ENCODE results near the gene GLI3. TPM values are rescaled to one million over a fixed set of nuclear protein-coding genes. Genes with fewer than 3 reads are reported as not detected.

Gene GLI3
- polyA plus RNA-seq, 2 of the 4 experiments (the other 2 are of a cell fraction), result 0.09 TPM; not detected in 1

DNA sequence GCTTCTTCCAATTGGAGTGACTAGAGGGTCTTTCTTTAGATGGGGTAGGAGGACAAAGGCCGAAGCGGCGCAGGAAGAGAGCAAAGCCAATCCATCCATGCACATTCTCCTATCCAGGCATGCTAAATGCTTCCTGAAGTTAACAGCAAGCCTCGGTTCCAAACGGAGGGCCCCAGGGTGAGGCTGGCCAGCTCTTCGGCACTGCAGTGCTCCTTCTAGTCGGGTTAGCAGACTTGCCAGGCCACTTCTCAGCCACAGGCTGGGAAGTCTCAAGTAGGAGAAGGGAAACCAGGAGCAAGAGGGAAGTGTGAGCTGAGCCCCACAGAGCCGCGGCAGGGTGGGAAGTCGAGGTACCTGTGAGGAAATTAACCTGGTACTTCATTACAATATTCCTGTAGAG lies 280.3 kb downstream of the GLI3 start:
- H3K4me3 ChIP-seq, result no peak overlapping the region
- H3K27ac ChIP-seq, result no peak overlapping the region
- no peaks in the 10 kb centered on the region for H3K9me3 ChIP-seq
- ATAC-seq, result no peak
- no peak for FAIRE-seq
- ChIA-PET CTCF (interaction anchor here (1.0 to 1.5 kb wide), 3 partner anchors 14 to 20 kb away, joined by 3 to 8 read pairs (median 4); no protein-coding TSS in a partner anchor), POLR2A (no interaction called here)
- H3K4me1 ChIP-seq, result peaks cover 10% of the 10 kb centered on the region; the same call in 2 of the 3 replicates
- DNase-seq (ENCODE audit: low read depth in 1 of 2, low spot score in 1 of 2), result no peak
- TF ChIP-seq JUN (IDR thresholded peaks at IDR 0.05), result no peak
- no peak for TF ChIP-seq HOXB13 (CRISPR knock-in tag; IDR thresholded peaks at IDR 0.05; ENCODE audit: low read depth)
- TF ChIP-seq KDM5A (IDR thresholded peaks at IDR 0.05), result no peak
- no peak for TF ChIP-seq EP300 (IDR thresholded peaks at IDR 0.05)
- TF ChIP-seq NFE2L2 (conservative IDR thresholded peaks at IDR 0.05; ENCODE audit: low read length), result no peak
- TF ChIP-seq ATOH8 (CRISPR knock-in tag; IDR thresholded peaks at IDR 0.05; ENCODE audit: low read depth), result no peak
- TF ChIP-seq SMC3 (IDR thresholded peaks at IDR 0.05), result no peak
- no peak for TF ChIP-seq ZSCAN20 (CRISPR knock-in tag; IDR thresholded peaks at IDR 0.05)
- TF ChIP-seq MYC (IDR thresholded peaks at IDR 0.05; ENCODE audit: borderline replicate concordance, low read length), result no peak
- no peak for TF ChIP-seq HDAC2 (IDR thresholded peaks at IDR 0.05)
- no peak for TF ChIP-seq POLR2A (IDR thresholded peaks at IDR 0.05; ENCODE audit: low read length)
- TF ChIP-seq FOXS1 (CRISPR knock-in tag; IDR thresholded peaks at IDR 0.05), result no peak
- no peak for TF ChIP-seq REST (IDR thresholded peaks at IDR 0.05)
- TF ChIP-seq RCOR1 (IDR thresholded peaks at IDR 0.05; ENCODE audit: low read depth, low read length), result no peak
- TF ChIP-seq, protein P1, sequence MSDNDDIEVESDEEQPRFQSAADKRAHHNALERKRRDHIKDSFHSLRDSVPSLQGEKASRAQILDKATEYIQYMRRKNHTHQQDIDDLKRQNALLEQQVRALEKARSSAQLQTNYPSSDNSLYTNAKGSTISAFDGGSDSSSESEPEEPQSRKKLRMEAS (IDR thresholded peaks at IDR 0.05), result no peak
- TF ChIP-seq, protein P2, sequence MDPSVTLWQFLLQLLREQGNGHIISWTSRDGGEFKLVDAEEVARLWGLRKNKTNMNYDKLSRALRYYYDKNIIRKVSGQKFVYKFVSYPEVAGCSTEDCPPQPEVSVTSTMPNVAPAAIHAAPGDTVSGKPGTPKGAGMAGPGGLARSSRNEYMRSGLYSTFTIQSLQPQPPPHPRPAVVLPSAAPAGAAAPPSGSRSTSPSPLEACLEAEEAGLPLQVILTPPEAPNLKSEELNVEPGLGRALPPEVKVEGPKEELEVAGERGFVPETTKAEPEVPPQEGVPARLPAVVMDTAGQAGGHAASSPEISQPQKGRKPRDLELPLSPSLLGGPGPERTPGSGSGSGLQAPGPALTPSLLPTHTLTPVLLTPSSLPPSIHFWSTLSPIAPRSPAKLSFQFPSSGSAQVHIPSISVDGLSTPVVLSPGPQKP (IDR thresholded peaks at IDR 0.05; ENCODE audit: low read depth, low read length), result no peak
- TF ChIP-seq, protein P3, sequence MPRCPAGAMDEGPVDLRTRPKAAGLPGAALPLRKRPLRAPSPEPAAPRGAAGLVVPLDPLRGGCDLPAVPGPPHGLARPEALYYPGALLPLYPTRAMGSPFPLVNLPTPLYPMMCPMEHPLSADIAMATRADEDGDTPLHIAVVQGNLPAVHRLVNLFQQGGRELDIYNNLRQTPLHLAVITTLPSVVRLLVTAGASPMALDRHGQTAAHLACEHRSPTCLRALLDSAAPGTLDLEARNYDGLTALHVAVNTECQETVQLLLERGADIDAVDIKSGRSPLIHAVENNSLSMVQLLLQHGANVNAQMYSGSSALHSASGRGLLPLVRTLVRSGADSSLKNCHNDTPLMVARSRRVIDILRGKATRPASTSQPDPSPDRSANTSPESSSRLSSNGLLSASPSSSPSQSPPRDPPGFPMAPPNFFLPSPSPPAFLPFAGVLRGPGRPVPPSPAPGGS (IDR thresholded peaks at IDR 0.05), result no peak
- TF ChIP-seq RNF2 (IDR thresholded peaks at IDR 0.05; ENCODE audit: borderline replicate concordance, low read depth), result no peak
- WGBS (ENCODE audit: missing lambda C conversion rate), result 59% methylated on average over 9 of the region's 10 CpGs
- no peak overlapping the region for H3K4me2 ChIP-seq

- TF ChIP-seq, protein P4, sequence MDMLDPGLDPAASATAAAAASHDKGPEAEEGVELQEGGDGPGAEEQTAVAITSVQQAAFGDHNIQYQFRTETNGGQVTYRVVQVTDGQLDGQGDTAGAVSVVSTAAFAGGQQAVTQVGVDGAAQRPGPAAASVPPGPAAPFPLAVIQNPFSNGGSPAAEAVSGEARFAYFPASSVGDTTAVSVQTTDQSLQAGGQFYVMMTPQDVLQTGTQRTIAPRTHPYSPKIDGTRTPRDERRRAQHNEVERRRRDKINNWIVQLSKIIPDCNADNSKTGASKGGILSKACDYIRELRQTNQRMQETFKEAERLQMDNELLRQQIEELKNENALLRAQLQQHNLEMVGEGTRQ (IDR thresholded peaks at IDR 0.05), result no peak
- peak; percentile 35 to 57 for DNase-seq (ENCODE audit: low read depth in 1 of 2, low spot score in 1 of 2)
- ATAC-seq, result peak; percentile 84 to 93
- Histone ChIP-seq H3K4me2 (peak overlapping the region; percentile 56), H3K4me1 (peaks cover 10% of the 10 kb centered on the region; the same call in 2 of the 3 replicates), H3K4me3 (no peak overlapping the region), H3K9me3 (no peaks in the 10 kb centered on the region), H3K27ac (no peak overlapping the region)
- FAIRE-seq, result no peak
- POLR2A ChIA-PET, result no interaction called here
- 37% methylated on average over 12 of the region's 16 CpGs for WGBS (ENCODE audit: missing lambda C conversion rate)
- CTCF ChIA-PET, result interaction anchor here (1.0 to 1.8 kb wide), 5 partner anchors 9 to 21 kb away, joined by 3 to 13 read pairs (median 4); no protein-coding TSS in a partner anchor
Observed at GRCh38 chr7:41955893-41956675, 280.9 kb downstream of the GLI3 start.
